Stimulated activated CD8-positive, alpha-beta memory T cell treated with anti-CD3 and anti-CD28 coated beads, Interleukin-4, amount 100 ng/mL, for 1 hour (primary cell): ENCODE measurements around the gene ANKRD40.

Experiments used
- DNase-seq, 2 donors: peaks; one replicate each; pipeline ENCODE4 v3.0.0-alpha.2; 2020; ENCODE audit warnings: low read depth in 2 of 2, low spot score in 1 of 2

The ANKRD40 gene

GRCh38 chr17:50649042-50649908 lies 58.4 kb downstream of the ANKRD40 start:
- DNase-seq, result no peak

- DNase-seq, result no peak
These were observed 60.5 kb downstream of the ANKRD40 start for GRCh38 chr17:50647187-50647586.

GRCh38 chr17:50645748-50646682 lies 61.7 kb downstream of the ANKRD40 start:
- no peak for DNase-seq
